ENCODE data around the gene FBXL5. TPM values are rescaled to one million over a fixed set of nuclear protein-coding genes. Genes with fewer than 3 reads are reported as not detected.

Gene FBXL5
- total RNA-seq, 1 donor from 2014 or later, result 91.6 TPM

GRCh38 chr4:15658781-15659180 lies 3.6 kb upstream of the FBXL5 start:
- Histone ChIP-seq H3K27ac (replicated peaks) (no peak overlapping the region), H3K27me3 (ENCODE audit: low read depth) (no peaks in the 10 kb centered on the region), H3K36me3 (no peaks in the 10 kb centered on the region), H3K9me3 (replicated peaks) (no peaks in the 10 kb centered on the region), H3K4me3 (no peak overlapping the region), H3K4me1 (peaks cover 18% of the 10 kb centered on the region)
- TF ChIP-seq CTCF (IDR thresholded peaks at IDR 0.05; ENCODE audit: borderline replicate concordance), result no peak
- no peak for DNase-seq
- intact Hi-C loops (cut with micrococcal nuclease), result no loop called here

- H3K4me1 ChIP-seq, result peaks cover 23% of the 10 kb centered on the region
- H3K4me3 ChIP-seq, result no peak overlapping the region
- intact Hi-C loops (cut with micrococcal nuclease), result no loop called here
Measured at GRCh38 chr4:15658136-15658770, 3.1 kb upstream of the FBXL5 start.

GRCh38 chr4:15657366-15657765 lies 2.2 kb upstream of the FBXL5 start:
- Histone ChIP-seq H3K27ac (replicated peaks) (no peak overlapping the region), H3K4me3 (no peak overlapping the region), H3K36me3 (no peaks in the 10 kb centered on the region), H3K4me1 (peaks cover 32% of the 10 kb centered on the region), H3K9me3 (replicated peaks) (no peaks in the 10 kb centered on the region), H3K27me3 (ENCODE audit: low read depth) (no peaks in the 10 kb centered on the region)
- intact Hi-C loops (cut with micrococcal nuclease), result no loop called here
- DNase-seq, result no peak
- TF ChIP-seq CTCF (IDR thresholded peaks at IDR 0.05; ENCODE audit: borderline replicate concordance), result no peak

More at GRCh38 chr4:15658136-15658770, 3.1 kb upstream of the FBXL5 start:
- H3K27ac ChIP-seq (replicated peaks), result no peak overlapping the region
- no peak for DNase-seq
- H3K9me3 ChIP-seq (replicated peaks), result no peaks in the 10 kb centered on the region
- no peak for TF ChIP-seq CTCF (IDR thresholded peaks at IDR 0.05; ENCODE audit: borderline replicate concordance)
- no peaks in the 10 kb centered on the region for H3K27me3 ChIP-seq (ENCODE audit: low read depth)
- H3K36me3 ChIP-seq, result no peaks in the 10 kb centered on the region

- Histone ChIP-seq H3K27me3 (ENCODE audit: low read depth) (no peaks in the 10 kb centered on the region), H3K4me3 (peak overlapping the region; percentile 82), H3K9me3 (replicated peaks) (no peaks in the 10 kb centered on the region), H3K36me3 (no peaks in the 10 kb centered on the region), H3K4me1 (peaks cover 45% of the 10 kb centered on the region), H3K27ac (replicated peaks) (peak overlapping the region; percentile 99)
- intact Hi-C loops (cut with micrococcal nuclease), result no loop called here
- DNase-seq, result no peak
- no peak for TF ChIP-seq CTCF (IDR thresholded peaks at IDR 0.05; ENCODE audit: borderline replicate concordance)
Measured at GRCh38 chr4:15656038-15656470, 897 bp upstream of the FBXL5 start.

- no peak for TF ChIP-seq CTCF (IDR thresholded peaks at IDR 0.05; ENCODE audit: borderline replicate concordance)
- peaks cover 59% of the 10 kb centered on the region for H3K4me1 ChIP-seq
Measured at GRCh38 chr4:15654593-15655222, 449 bp downstream of the FBXL5 start.

More at GRCh38 chr4:15654593-15655222, 449 bp downstream of the FBXL5 start:
- Histone ChIP-seq H3K27me3 (ENCODE audit: low read depth) (no peaks in the 10 kb centered on the region), H3K4me3 (peak overlapping the region; percentile 82), H3K36me3 (no peaks in the 10 kb centered on the region), H3K9me3 (replicated peaks) (no peaks in the 10 kb centered on the region), H3K27ac (replicated peaks) (peak overlapping the region; percentile 99)
- intact Hi-C loops (cut with micrococcal nuclease), result no loop called here
- DNase-seq, result peak; percentile 54

All from left ventricle myocardium inferior (tissue), 1 donor.